ENCODE data around the gene UBE2B. TPM values are rescaled to one million over a fixed set of nuclear protein-coding genes. Genes with fewer than 3 reads are reported as not detected.

UBE2B gene
- total RNA-seq, 1 donor from 2014 or later = 106 TPM

DNA sequence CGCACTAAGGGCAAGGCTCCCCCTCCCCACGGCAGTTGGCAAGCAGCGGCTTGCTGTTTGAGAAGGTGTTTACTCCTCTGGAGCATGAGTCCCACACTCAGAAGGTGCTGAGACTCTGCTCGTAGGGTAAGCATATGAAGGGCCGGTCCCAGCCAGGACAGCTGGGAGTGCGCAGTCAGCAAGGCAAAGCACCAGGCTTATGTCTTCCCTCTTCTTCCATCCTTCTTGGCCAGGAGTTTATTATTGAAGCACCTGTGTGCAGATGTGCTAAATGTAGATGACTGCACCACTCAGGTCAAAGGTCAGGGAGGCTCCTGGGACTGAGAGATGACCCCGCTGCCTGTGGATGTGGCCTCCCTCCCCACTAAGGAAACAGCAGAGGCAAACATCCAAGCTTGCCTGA is 67.4 kb downstream of the UBE2B start:
- ATAC-seq (no peak), DNase-seq (no peak)
- TF ChIP-seq, protein P1, sequence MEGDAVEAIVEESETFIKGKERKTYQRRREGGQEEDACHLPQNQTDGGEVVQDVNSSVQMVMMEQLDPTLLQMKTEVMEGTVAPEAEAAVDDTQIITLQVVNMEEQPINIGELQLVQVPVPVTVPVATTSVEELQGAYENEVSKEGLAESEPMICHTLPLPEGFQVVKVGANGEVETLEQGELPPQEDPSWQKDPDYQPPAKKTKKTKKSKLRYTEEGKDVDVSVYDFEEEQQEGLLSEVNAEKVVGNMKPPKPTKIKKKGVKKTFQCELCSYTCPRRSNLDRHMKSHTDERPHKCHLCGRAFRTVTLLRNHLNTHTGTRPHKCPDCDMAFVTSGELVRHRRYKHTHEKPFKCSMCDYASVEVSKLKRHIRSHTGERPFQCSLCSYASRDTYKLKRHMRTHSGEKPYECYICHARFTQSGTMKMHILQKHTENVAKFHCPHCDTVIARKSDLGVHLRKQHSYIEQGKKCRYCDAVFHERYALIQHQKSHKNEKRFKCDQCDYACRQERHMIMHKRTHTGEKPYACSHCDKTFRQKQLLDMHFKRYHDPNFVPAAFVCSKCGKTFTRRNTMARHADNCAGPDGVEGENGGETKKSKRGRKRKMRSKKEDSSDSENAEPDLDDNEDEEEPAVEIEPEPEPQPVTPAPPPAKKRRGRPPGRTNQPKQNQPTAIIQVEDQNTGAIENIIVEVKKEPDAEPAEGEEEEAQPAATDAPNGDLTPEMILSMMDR (IDR thresholded peaks at IDR 0.05) = no peak
- peak overlapping the region; percentile 84 for H3K27ac ChIP-seq
- no peak overlapping the region for H3K4me3 ChIP-seq
- no peaks in the 10 kb centered on the region for H3K9me3 ChIP-seq
- H3K4me1 ChIP-seq = peaks cover 38% of the 10 kb centered on the region
- no peaks in the 10 kb centered on the region for H3K27me3 ChIP-seq (ENCODE audit: low read depth)
- intact Hi-C loops (cut with DNase I) = no loop called here
- H3K36me3 ChIP-seq = no peaks in the 10 kb centered on the region

DNA sequence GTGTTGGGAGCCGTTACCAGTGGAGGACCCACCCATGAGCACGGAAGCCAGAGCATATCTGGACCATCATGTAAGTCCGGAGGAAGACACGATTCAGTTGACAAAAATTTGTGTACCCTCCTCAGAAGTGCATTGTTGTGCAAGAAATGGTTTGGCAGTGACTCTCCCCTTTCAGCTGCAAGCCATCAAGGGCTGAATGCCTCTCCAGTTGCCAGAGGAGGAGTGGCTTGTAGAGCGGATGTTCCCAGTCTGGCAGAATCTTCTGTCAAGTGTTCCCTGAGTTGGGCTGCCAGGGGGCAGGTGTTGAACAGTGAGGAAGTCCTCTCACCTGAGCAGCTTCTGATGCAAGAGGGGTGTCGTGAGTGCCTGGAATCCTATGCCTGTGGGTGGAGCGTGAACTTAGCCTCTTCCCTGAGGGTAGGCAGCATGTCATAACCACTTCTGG is 67.9 kb downstream of the UBE2B start:
- Histone ChIP-seq H3K4me3 (no peak overlapping the region), H3K27ac (peak overlapping the region; percentile 84), H3K36me3 (no peaks in the 10 kb centered on the region), H3K9me3 (no peaks in the 10 kb centered on the region), H3K27me3 (ENCODE audit: low read depth) (no peaks in the 10 kb centered on the region), H3K4me1 (peaks cover 38% of the 10 kb centered on the region)
- intact Hi-C loops (cut with DNase I) = no loop called here
- TF ChIP-seq, protein P1 (IDR thresholded peaks at IDR 0.05) = no peak
- peak; percentile 88 for DNase-seq
- ATAC-seq = peak; percentile 80 to 83

DNA sequence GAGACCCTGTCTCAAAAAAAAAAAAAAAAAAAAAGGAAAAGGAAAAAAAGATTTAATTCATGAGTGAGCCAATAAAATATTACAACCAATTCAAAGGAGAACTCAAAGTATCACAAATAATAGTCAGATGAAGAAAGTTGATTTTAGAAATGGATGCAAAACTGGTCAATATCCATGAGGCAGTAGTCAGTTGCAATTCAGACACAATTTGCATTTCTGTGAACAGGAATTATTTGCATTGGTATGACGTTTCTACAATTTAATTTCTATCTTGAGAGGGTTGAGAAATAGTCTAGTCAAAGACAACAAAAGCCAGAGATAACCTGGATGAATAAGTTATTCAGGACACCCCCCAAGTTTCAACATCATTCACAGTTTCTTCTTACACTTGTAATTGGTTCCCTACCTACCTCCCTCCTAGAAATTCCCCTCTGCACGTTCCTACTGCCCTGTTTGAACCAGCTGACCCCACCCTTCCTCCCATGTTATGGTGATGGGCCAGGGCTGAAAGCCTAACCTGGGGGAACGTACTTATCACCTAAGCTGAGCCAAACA is 68.9 kb downstream of the UBE2B start:
- intact Hi-C loops (cut with DNase I) = no loop called here
- DNase-seq (no peak), ATAC-seq (no peak)
- H3K4me1 ChIP-seq = peaks cover 38% of the 10 kb centered on the region
- no peaks in the 10 kb centered on the region for H3K36me3 ChIP-seq
- H3K9me3 ChIP-seq = no peaks in the 10 kb centered on the region
- no peak overlapping the region for H3K27ac ChIP-seq
- no peak overlapping the region for H3K4me3 ChIP-seq
- H3K27me3 ChIP-seq (ENCODE audit: low read depth) = no peaks in the 10 kb centered on the region
- TF ChIP-seq, protein P1 (IDR thresholded peaks at IDR 0.05) = no peak

Other genes starting within 250 kb of the UBE2B start
- gene SKP1, start 194.6 kb upstream of the UBE2B start, total RNA-seq = 249 TPM
- gene PPP2CA, start 145.5 kb upstream of the UBE2B start, total RNA-seq = 96.9 TPM
- 2.2 TPM for gene CDKL3, start 4.4 kb upstream of the UBE2B start, total RNA-seq
- gene CDKN2AIPNL, start 40.3 kb downstream of the UBE2B start, total RNA-seq = 14.5 TPM
- gene JADE2, start 154.1 kb downstream of the UBE2B start, total RNA-seq = 79.4 TPM